ENCODE results near the gene GTF2A1L. TPM values are rescaled to one million over a fixed set of nuclear protein-coding genes. Genes with fewer than 3 reads are reported as not detected.
"Not testable (repeated sequence)": the region's sequence is repeated elsewhere in the genome, so short reads cannot be mapped to it uniquely, and the experiment has no call there.

The GTF2A1L gene
- total RNA-seq, 1 experiment from 2014 or later: 0.22 TPM

GRCh38 chr2:48620604-48621003 is 2.9 kb downstream of the GTF2A1L start:
- no TSS peak for BruUV-seq (replicated peaks)
- CTCF ChIA-PET: no interaction called here

GRCh38 chr2:48622691-48623090 is 5.0 kb downstream of the GTF2A1L start:
- peak; percentile 31; the same call in 1 of the 2 replicates for TF ChIP-seq RAD21 (IDR thresholded peaks at IDR 0.05; ENCODE audit: low read depth)
- TF ChIP-seq CTCF (IDR thresholded peaks at IDR 0.05 in 2 of 3, conservative IDR thresholded peaks at IDR 0.05 in 1 of 3; ENCODE audit: borderline replicate concordance in 1 of 3, insufficient read depth in 1 of 3, low read depth in 2 of 3, low read length in 2 of 3): peak in 2 of 3 experiments; percentile 8 to 14; a peak in 1 of 6 replicates
- POLR2A ChIA-PET; RAD21 ChIA-PET (ENCODE audit: low non-redundant PET in 1 of 2, low total read pairs in 2 of 2, uncharacterized antibody in 2 of 2, unreplicated experiment in 2 of 2); H3K79me2 ChIP-seq (ENCODE audit: insufficient read depth, low read length); H3K36me3 ChIP-seq (ENCODE audit: control insufficient read depth in 1 of 2, insufficient read depth in 2 of 2, low read length in 2 of 2); DNase-seq (ENCODE audit: low read depth, low spot score); BruUV-seq (replicated peaks); H3K9ac ChIP-seq (ENCODE audit: low read length); H3K4me1 ChIP-seq (ENCODE audit: control insufficient read depth in 1 of 2, insufficient read depth in 2 of 2, low read length in 2 of 2); H3K27ac ChIP-seq (ENCODE audit: low read depth, low read length); H4K20me1 ChIP-seq (ENCODE audit: insufficient read depth); H2AFZ ChIP-seq (ENCODE audit: low read depth, low read length, poor library complexity, severe bottlenecking); H3K9me2 ChIP-seq (ENCODE audit: insufficient read depth); H3K27me3 ChIP-seq (ENCODE audit: insufficient read depth, low read length); H3K9me3 ChIP-seq (ENCODE audit: control insufficient read depth in 1 of 2, insufficient read depth in 1 of 2, low read depth in 1 of 2, low read length in 2 of 2): not testable (repeated sequence)
- Histone ChIP-seq H3K4me3 (replicated peaks in 1 of 2; ENCODE audit: low read depth in 1 of 2, low read length in 2 of 2) (0 out of 4 replicates have a peak overlapping the region, but pooled peaks of 1 of the 2 experiments have one; percentile 18), H3K4me2 (ENCODE audit: low read length) (peak overlapping the region; percentile 46; the same call in 1 of the 2 replicates)
- intact Hi-C loops (cut with micrococcal nuclease): loop anchor here (1.0 kb wide), 1 partner anchor 9 kb away; no protein-coding TSS in a partner anchor
- CTCF ChIA-PET: interaction anchor here (0.7 to 1.0 kb wide), 3 partner anchors 19 to 1779 kb away, joined by 3 read pairs; no protein-coding TSS in a partner anchor
- peak; percentile 44; the same call in 1 of the 2 replicates for ATAC-seq

More at GRCh38 chr2:48620604-48621003, 2.9 kb downstream of the GTF2A1L start:
- intact Hi-C loops (cut with micrococcal nuclease): no loop called here
- no peak for ATAC-seq
- Histone ChIP-seq H3K27ac (ENCODE audit: low read depth, low read length) (no peak overlapping the region), H3K79me2 (ENCODE audit: insufficient read depth, low read length) (no peaks in the 10 kb centered on the region), H3K9me3 (ENCODE audit: control insufficient read depth in 1 of 2, insufficient read depth in 1 of 2, low read depth in 1 of 2, low read length in 2 of 2) (no peaks in the 10 kb centered on the region), H3K4me3 (replicated peaks in 1 of 2; ENCODE audit: low read depth in 1 of 2, low read length in 2 of 2) (no peak overlapping the region), H3K4me1 (ENCODE audit: control insufficient read depth in 1 of 2, insufficient read depth in 2 of 2, low read length in 2 of 2) (no peaks in the 10 kb centered on the region), H3K9ac (ENCODE audit: low read length) (no peak overlapping the region), H4K20me1 (ENCODE audit: insufficient read depth) (no peaks in the 10 kb centered on the region), H3K36me3 (ENCODE audit: control insufficient read depth in 1 of 2, insufficient read depth in 2 of 2, low read length in 2 of 2) (no peaks in the 10 kb centered on the region), H3K27me3 (ENCODE audit: insufficient read depth, low read length) (no peaks in the 10 kb centered on the region), H3K4me2 (ENCODE audit: low read length) (no peak overlapping the region), H2AFZ (ENCODE audit: low read depth, low read length, poor library complexity, severe bottlenecking) (no peak overlapping the region), H3K9me2 (ENCODE audit: insufficient read depth) (no peaks in the 10 kb centered on the region)
- DNase-seq (ENCODE audit: low read depth, low spot score): no peak
- RAD21 ChIA-PET (ENCODE audit: low non-redundant PET in 1 of 2, low total read pairs in 2 of 2, uncharacterized antibody in 2 of 2, unreplicated experiment in 2 of 2): no interaction called here
- TF ChIP-seq YY1 (IDR thresholded peaks at IDR 0.05; ENCODE audit: extremely low read depth, insufficient replicate concordance, low read depth, low read length): no peak
- TF ChIP-seq ZNF274 (IDR thresholded peaks at IDR 0.05; ENCODE audit: low read depth, low read length): no peak
- no peak for TF ChIP-seq CBX3 (IDR thresholded peaks at IDR 0.05; ENCODE audit: low read depth)
- no peak for TF ChIP-seq EGR1 (IDR thresholded peaks at IDR 0.05; ENCODE audit: low read depth)
- no peak for TF ChIP-seq SP1 (IDR thresholded peaks at IDR 0.05; ENCODE audit: low read depth)
- TF ChIP-seq ATF3 (IDR thresholded peaks at IDR 0.05): no peak
- no peak for TF ChIP-seq ELF1 (IDR thresholded peaks at IDR 0.05; ENCODE audit: borderline replicate concordance, low read depth)
- no peak for TF ChIP-seq POLR2A (IDR thresholded peaks at IDR 0.05; ENCODE audit: borderline replicate concordance, extremely low read depth, insufficient read depth, insufficient read length)
- TF ChIP-seq MAX (IDR thresholded peaks at IDR 0.05): no peak
- POLR2A ChIA-PET: no interaction called here
